ENCODE data around the gene GABPB1.

The GABPB1 gene

GRCh38 chr15:50302581-50302980, 52.4 kb downstream of the GABPB1 start:
- Histone ChIP-seq H3K36me3 (ENCODE audit: insufficient read depth, low read length) (peaks cover 87% of the 10 kb centered on the region), H3K9me2 (replicated peaks; ENCODE audit: low read depth, low read length) (no peaks in the 10 kb centered on the region), H4K20me1 (ENCODE audit: insufficient read depth, low read length, poor library complexity, severe bottlenecking) (no peaks in the 10 kb centered on the region), H3K4me2 (ENCODE audit: low read depth, low read length, poor library complexity, severe bottlenecking) (no peak overlapping the region), H3K4me1 (ENCODE audit: insufficient read depth, low read length, poor library complexity, severe bottlenecking) (no peaks in the 10 kb centered on the region), H3F3A (ENCODE audit: low read depth) (no peaks in the 10 kb centered on the region), H3K9ac (ENCODE audit: low read depth, low read length, poor library complexity, severe bottlenecking) (no peak overlapping the region), H2AFZ (ENCODE audit: low read length) (no peak overlapping the region), H3K9me3 (ENCODE audit: insufficient read depth, low read depth, low read length) (peaks cover 9% of the 10 kb centered on the region; the same call in 1 of the 2 replicates), H3K79me2 (ENCODE audit: insufficient read depth, low read length) (peaks cover 7% of the 10 kb centered on the region; the same call in 1 of the 2 replicates), H3K27me3 (ENCODE audit: insufficient read depth, low read length, poor library complexity, severe bottlenecking) (no peaks in the 10 kb centered on the region), H3K4me3 (ENCODE audit: low read length, poor library complexity, severe bottlenecking) (no peak overlapping the region)
- TF ChIP-seq EZH2phosphoT487 (IDR thresholded peaks at IDR 0.05; ENCODE audit: borderline replicate concordance) = no peak
- TF ChIP-seq, protein P1, sequence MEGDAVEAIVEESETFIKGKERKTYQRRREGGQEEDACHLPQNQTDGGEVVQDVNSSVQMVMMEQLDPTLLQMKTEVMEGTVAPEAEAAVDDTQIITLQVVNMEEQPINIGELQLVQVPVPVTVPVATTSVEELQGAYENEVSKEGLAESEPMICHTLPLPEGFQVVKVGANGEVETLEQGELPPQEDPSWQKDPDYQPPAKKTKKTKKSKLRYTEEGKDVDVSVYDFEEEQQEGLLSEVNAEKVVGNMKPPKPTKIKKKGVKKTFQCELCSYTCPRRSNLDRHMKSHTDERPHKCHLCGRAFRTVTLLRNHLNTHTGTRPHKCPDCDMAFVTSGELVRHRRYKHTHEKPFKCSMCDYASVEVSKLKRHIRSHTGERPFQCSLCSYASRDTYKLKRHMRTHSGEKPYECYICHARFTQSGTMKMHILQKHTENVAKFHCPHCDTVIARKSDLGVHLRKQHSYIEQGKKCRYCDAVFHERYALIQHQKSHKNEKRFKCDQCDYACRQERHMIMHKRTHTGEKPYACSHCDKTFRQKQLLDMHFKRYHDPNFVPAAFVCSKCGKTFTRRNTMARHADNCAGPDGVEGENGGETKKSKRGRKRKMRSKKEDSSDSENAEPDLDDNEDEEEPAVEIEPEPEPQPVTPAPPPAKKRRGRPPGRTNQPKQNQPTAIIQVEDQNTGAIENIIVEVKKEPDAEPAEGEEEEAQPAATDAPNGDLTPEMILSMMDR (conservative IDR thresholded peaks at IDR 0.05; ENCODE audit: low read length) = no peak

- no peaks in the 10 kb centered on the region for H3K9me2 ChIP-seq (replicated peaks; ENCODE audit: low read depth, low read length)
- H4K20me1 ChIP-seq (ENCODE audit: insufficient read depth, low read length, poor library complexity, severe bottlenecking) = no peaks in the 10 kb centered on the region
- H3F3A ChIP-seq (ENCODE audit: low read depth) = no peaks in the 10 kb centered on the region
- TF ChIP-seq, protein P1 (conservative IDR thresholded peaks at IDR 0.05; ENCODE audit: low read length) = no peak
- TF ChIP-seq EZH2phosphoT487 (IDR thresholded peaks at IDR 0.05; ENCODE audit: borderline replicate concordance) = no peak
- no peak overlapping the region for H3K4me3 ChIP-seq (ENCODE audit: low read length, poor library complexity, severe bottlenecking)
- no peak overlapping the region for H3K4me2 ChIP-seq (ENCODE audit: low read depth, low read length, poor library complexity, severe bottlenecking)
- H3K36me3 ChIP-seq (ENCODE audit: insufficient read depth, low read length) = peaks cover 87% of the 10 kb centered on the region
- no peaks in the 10 kb centered on the region for H3K27me3 ChIP-seq (ENCODE audit: insufficient read depth, low read length, poor library complexity, severe bottlenecking)
- H3K79me2 ChIP-seq (ENCODE audit: insufficient read depth, low read length) = no peaks in the 10 kb centered on the region
- H3K9ac ChIP-seq (ENCODE audit: low read depth, low read length, poor library complexity, severe bottlenecking) = no peak overlapping the region
- H3K4me1 ChIP-seq (ENCODE audit: insufficient read depth, low read length, poor library complexity, severe bottlenecking) = no peaks in the 10 kb centered on the region
- no peaks in the 10 kb centered on the region for H3K9me3 ChIP-seq (ENCODE audit: insufficient read depth, low read depth, low read length)
- H2AFZ ChIP-seq (ENCODE audit: low read length) = no peak overlapping the region
Measured at GRCh38 chr15:50298340-50298739, 56.7 kb downstream of the GABPB1 start.

GRCh38 chr15:50295966-50296365, 59.0 kb downstream of the GABPB1 start:
- Histone ChIP-seq H3K4me3 (ENCODE audit: low read length, poor library complexity, severe bottlenecking) (no peak overlapping the region), H3K9me2 (replicated peaks; ENCODE audit: low read depth, low read length) (no peaks in the 10 kb centered on the region), H3K4me1 (ENCODE audit: insufficient read depth, low read length, poor library complexity, severe bottlenecking) (no peaks in the 10 kb centered on the region), H3F3A (ENCODE audit: low read depth) (no peaks in the 10 kb centered on the region), H3K9me3 (ENCODE audit: insufficient read depth, low read depth, low read length) (no peaks in the 10 kb centered on the region), H4K20me1 (ENCODE audit: insufficient read depth, low read length, poor library complexity, severe bottlenecking) (no peaks in the 10 kb centered on the region), H3K27me3 (ENCODE audit: insufficient read depth, low read length, poor library complexity, severe bottlenecking) (no peaks in the 10 kb centered on the region), H3K4me2 (ENCODE audit: low read depth, low read length, poor library complexity, severe bottlenecking) (no peak overlapping the region), H3K79me2 (ENCODE audit: insufficient read depth, low read length) (no peaks in the 10 kb centered on the region), H3K36me3 (ENCODE audit: insufficient read depth, low read length) (peaks cover 74% of the 10 kb centered on the region), H2AFZ (ENCODE audit: low read length) (no peak overlapping the region), H3K9ac (ENCODE audit: low read depth, low read length, poor library complexity, severe bottlenecking) (no peak overlapping the region)
- TF ChIP-seq, protein P1 (conservative IDR thresholded peaks at IDR 0.05; ENCODE audit: low read length) = no peak
- no peak for TF ChIP-seq EZH2phosphoT487 (IDR thresholded peaks at IDR 0.05; ENCODE audit: borderline replicate concordance)

All from Loucy (cell line).